ENCODE data around the gene IMPDH2. TPM values are rescaled to one million over a fixed set of nuclear protein-coding genes. Genes with fewer than 3 reads are reported as not detected.

The IMPDH2 gene
- total and polyA plus RNA-seq, 10 of the 15 experiments (the other 5 are each of a cell fraction or from before 2014, with no cell fraction given) = 190 to 424 (median 345) TPM

DNA sequence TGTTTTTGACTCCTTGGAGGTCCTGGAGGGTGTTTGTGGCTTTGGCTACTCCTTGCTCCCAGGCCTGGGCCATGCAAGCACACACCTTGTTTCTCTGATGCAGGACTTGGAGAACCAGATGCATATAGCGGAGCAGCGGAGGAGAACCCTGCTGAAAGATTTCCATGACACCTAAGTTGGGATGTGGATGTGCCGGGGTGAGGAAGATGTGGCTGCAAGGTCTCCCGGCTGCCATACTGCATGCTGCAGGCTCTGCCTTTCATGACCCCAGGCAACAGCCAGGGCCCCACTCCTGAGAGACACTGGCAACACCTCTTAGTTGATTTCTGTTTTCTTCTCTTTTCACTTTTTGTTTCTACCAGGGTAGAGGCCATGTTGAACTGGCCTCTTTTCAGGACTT, 46.1 kb downstream of the IMPDH2 start:
- ChIA-PET SMC1A (ENCODE audit: uncharacterized antibody, unreplicated experiment) (no interaction called here), CTCF (no interaction called here), RAD21 (ENCODE audit: unreplicated experiment) (no interaction called here), POLR2A (no interaction called here)
- ATAC-seq (no peak), FAIRE-seq (no peak), DNase-seq (ENCODE audit: low read depth, low spot score) (no peak)
- Histone ChIP-seq H3K36me3 (ENCODE audit: control insufficient read depth in 2 of 2, insufficient read depth in 2 of 2, low read length in 1 of 2) (peaks cover 23 to 27% of the 10 kb centered on the region in 2 experiments), H3K9ac (ENCODE audit: control insufficient read depth, insufficient read depth, low read length) (no peak overlapping the region), H3K4me3 (no peak overlapping the region), H3K4me2 (ENCODE audit: control insufficient read depth, insufficient read depth) (no peak overlapping the region), H3K27me3 (replicated peaks in 1 of 2; ENCODE audit: control insufficient read depth in 2 of 2, insufficient read depth in 2 of 2, low read length in 1 of 2) (no peaks in the 10 kb centered on the region), H4K20me1 (ENCODE audit: control insufficient read depth, insufficient read depth) (no peaks in the 10 kb centered on the region), H3K4me1 (ENCODE audit: control insufficient read depth, insufficient read depth, low read length) (no peaks in the 10 kb centered on the region), H2AFZ (ENCODE audit: control insufficient read depth, low read depth, low read length) (no peak overlapping the region), H3K9me3 (replicated peaks; ENCODE audit: control insufficient read depth, insufficient read depth, low read length) (no peaks in the 10 kb centered on the region), H3K79me2 (ENCODE audit: control insufficient read depth, insufficient read depth, low read length) (no peaks in the 10 kb centered on the region), H3K27ac (ENCODE audit: control insufficient read depth, insufficient read depth) (no peak overlapping the region)
- no TSS peak for BruUV-seq (replicated peaks)
- intact Hi-C loops (cut with micrococcal nuclease; ENCODE audit: unreplicated experiment) (no loop called here), in situ Hi-C loops (cut with MboI) (no loop called here)
- 100% methylated on average over 4 of the region's 4 CpGs for WGBS (ENCODE audit: insufficient coverage, insufficient replicate concordance, low lambda C conversion rate, missing lambda C conversion rate)
- no peak for TF ChIP-seq ZSCAN29 (IDR thresholded peaks at IDR 0.05)
- TF ChIP-seq STAT1 (conservative IDR thresholded peaks at IDR 0.05) = no peak
- no peak for TF ChIP-seq POU2F2 (IDR thresholded peaks at IDR 0.05; ENCODE audit: borderline replicate concordance, low read depth, low read length)
- no peak for TF ChIP-seq BACH1 (IDR thresholded peaks at IDR 0.05; ENCODE audit: borderline replicate concordance)
- TF ChIP-seq, protein P1, sequence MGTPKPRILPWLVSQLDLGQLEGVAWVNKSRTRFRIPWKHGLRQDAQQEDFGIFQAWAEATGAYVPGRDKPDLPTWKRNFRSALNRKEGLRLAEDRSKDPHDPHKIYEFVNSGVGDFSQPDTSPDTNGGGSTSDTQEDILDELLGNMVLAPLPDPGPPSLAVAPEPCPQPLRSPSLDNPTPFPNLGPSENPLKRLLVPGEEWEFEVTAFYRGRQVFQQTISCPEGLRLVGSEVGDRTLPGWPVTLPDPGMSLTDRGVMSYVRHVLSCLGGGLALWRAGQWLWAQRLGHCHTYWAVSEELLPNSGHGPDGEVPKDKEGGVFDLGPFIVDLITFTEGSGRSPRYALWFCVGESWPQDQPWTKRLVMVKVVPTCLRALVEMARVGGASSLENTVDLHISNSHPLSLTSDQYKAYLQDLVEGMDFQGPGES (IDR thresholded peaks at IDR 0.05) = no peak
- no peak for TF ChIP-seq POLR2AphosphoS2 (IDR thresholded peaks at IDR 0.05; ENCODE audit: low read depth, low read length)
- TF ChIP-seq MXI1 (IDR thresholded peaks at IDR 0.05; ENCODE audit: low read depth, low read length) = no peak
- TF ChIP-seq CEBPB (IDR thresholded peaks at IDR 0.05; ENCODE audit: borderline replicate concordance in 1 of 2, low read depth in 2 of 2, low read length in 2 of 2) = no peak
- no peak for TF ChIP-seq FOXM1 (IDR thresholded peaks at IDR 0.05; ENCODE audit: low read depth, low read length)
- TF ChIP-seq PML (IDR thresholded peaks at IDR 0.05; ENCODE audit: low read length) = no peak
- TF ChIP-seq, protein P2, sequence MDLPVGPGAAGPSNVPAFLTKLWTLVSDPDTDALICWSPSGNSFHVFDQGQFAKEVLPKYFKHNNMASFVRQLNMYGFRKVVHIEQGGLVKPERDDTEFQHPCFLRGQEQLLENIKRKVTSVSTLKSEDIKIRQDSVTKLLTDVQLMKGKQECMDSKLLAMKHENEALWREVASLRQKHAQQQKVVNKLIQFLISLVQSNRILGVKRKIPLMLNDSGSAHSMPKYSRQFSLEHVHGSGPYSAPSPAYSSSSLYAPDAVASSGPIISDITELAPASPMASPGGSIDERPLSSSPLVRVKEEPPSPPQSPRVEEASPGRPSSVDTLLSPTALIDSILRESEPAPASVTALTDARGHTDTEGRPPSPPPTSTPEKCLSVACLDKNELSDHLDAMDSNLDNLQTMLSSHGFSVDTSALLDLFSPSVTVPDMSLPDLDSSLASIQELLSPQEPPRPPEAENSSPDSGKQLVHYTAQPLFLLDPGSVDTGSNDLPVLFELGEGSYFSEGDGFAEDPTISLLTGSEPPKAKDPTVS (IDR thresholded peaks at IDR 0.05; ENCODE audit: low read depth, low read length) = no peak
- TF ChIP-seq RAD21 (IDR thresholded peaks at IDR 0.05; ENCODE audit: insufficient read depth, low read depth, low read length) = no peak
- TF ChIP-seq JUND (IDR thresholded peaks at IDR 0.05; ENCODE audit: low read depth, low read length) = no peak
- TF ChIP-seq SIN3A (IDR thresholded peaks at IDR 0.05; ENCODE audit: low read depth, low read length) = no peak

All from GM12878 (cell line).